ENCODE results near the gene KCNN1. TPM values are rescaled to one million over a fixed set of nuclear protein-coding genes. Genes with fewer than 3 reads are reported as not detected.
A peak's percentile ranks its signal among the peaks of the same experiment; 100 is the strongest.

Gene KCNN1
- total and polyA plus RNA-seq, 2 donors (not counting 1 experiment from before 2014, with no cell fraction given) = under 0.01 TPM; not detected in 1

GRCh38 chr19:17949956-17950309 is 17.0 kb upstream of the KCNN1 start:
- no peak overlapping the region for H2AFZ ChIP-seq (ENCODE audit: low read length)
- H3K79me2 ChIP-seq (ENCODE audit: control insufficient read depth, insufficient read depth, low read length) = no peaks in the 10 kb centered on the region
- H3K27me3 ChIP-seq (ENCODE audit: control insufficient read depth, insufficient read depth, low read length) = peaks cover 44% of the 10 kb centered on the region
- H3K9me3 ChIP-seq (ENCODE audit: control insufficient read depth, insufficient read depth, low read depth, low read length) = no peaks in the 10 kb centered on the region
- H3K4me3 ChIP-seq (replicated peaks in 1 of 4; ENCODE audit: control extremely low read depth in 1 of 4, insufficient read depth in 1 of 4, low read depth in 3 of 4, low read length in 4 of 4) = no peak overlapping the region
- no peak overlapping the region for H3K27ac ChIP-seq (ENCODE audit: insufficient read depth, low read length)
- no peak overlapping the region for H3K9ac ChIP-seq (ENCODE audit: insufficient read depth, low read length)
- no peaks in the 10 kb centered on the region for H3K36me3 ChIP-seq (ENCODE audit: control insufficient read depth, insufficient read depth, low read length)
- H3K4me1 ChIP-seq (ENCODE audit: control insufficient read depth, extremely low read depth, insufficient read depth, low read length) = peaks cover 2% of the 10 kb centered on the region
- H3K4me2 ChIP-seq (ENCODE audit: extremely low read depth, insufficient read depth, low read length) = no peak overlapping the region
- no peak for DNase-seq (ENCODE audit: low read depth in 2 of 2)
- TF ChIP-seq EZH2 (IDR thresholded peaks at IDR 0.05; ENCODE audit: low read length, missing control alignments) (no peak), CTCF (conservative IDR thresholded peaks at IDR 0.05 in 1 of 2, IDR thresholded peaks at IDR 0.05 in 1 of 2; ENCODE audit: low read depth in 1 of 2, low read length in 2 of 2) (no peak)
- H4K20me1 ChIP-seq (ENCODE audit: control insufficient read depth, extremely low read depth, insufficient read depth, low read length) = no peaks in the 10 kb centered on the region

GRCh38 chr19:17950310-17951156 is 16.4 kb upstream of the KCNN1 start:
- Histone ChIP-seq H4K20me1 (ENCODE audit: control insufficient read depth, extremely low read depth, insufficient read depth, low read length) (no peaks in the 10 kb centered on the region), H3K9ac (ENCODE audit: insufficient read depth, low read length) (no peak overlapping the region), H2AFZ (ENCODE audit: low read length) (no peak overlapping the region), H3K79me2 (ENCODE audit: control insufficient read depth, insufficient read depth, low read length) (no peaks in the 10 kb centered on the region), H3K4me1 (ENCODE audit: control insufficient read depth, extremely low read depth, insufficient read depth, low read length) (peaks cover 2% of the 10 kb centered on the region), H3K27ac (ENCODE audit: insufficient read depth, low read length) (no peak overlapping the region), H3K4me2 (ENCODE audit: extremely low read depth, insufficient read depth, low read length) (no peak overlapping the region), H3K36me3 (ENCODE audit: control insufficient read depth, insufficient read depth, low read length) (no peaks in the 10 kb centered on the region), H3K27me3 (ENCODE audit: control insufficient read depth, insufficient read depth, low read length) (peaks cover 44% of the 10 kb centered on the region), H3K9me3 (ENCODE audit: control insufficient read depth, insufficient read depth, low read depth, low read length) (no peaks in the 10 kb centered on the region), H3K4me3 (replicated peaks in 1 of 4; ENCODE audit: control extremely low read depth in 1 of 4, insufficient read depth in 1 of 4, low read depth in 3 of 4, low read length in 4 of 4) (no peak overlapping the region)
- DNase-seq (ENCODE audit: low read depth in 2 of 2) = no peak
- TF ChIP-seq CTCF (conservative IDR thresholded peaks at IDR 0.05 in 1 of 2, IDR thresholded peaks at IDR 0.05 in 1 of 2; ENCODE audit: low read depth in 1 of 2, low read length in 2 of 2) = no peak
- TF ChIP-seq EZH2 (IDR thresholded peaks at IDR 0.05; ENCODE audit: low read length, missing control alignments) = peak; percentile 93

GRCh38 chr19:17951157-17951989 is 15.5 kb upstream of the KCNN1 start:
- no peak overlapping the region for H2AFZ ChIP-seq (ENCODE audit: low read length)
- H3K79me2 ChIP-seq (ENCODE audit: control insufficient read depth, insufficient read depth, low read length) = no peaks in the 10 kb centered on the region
- H4K20me1 ChIP-seq (ENCODE audit: control insufficient read depth, extremely low read depth, insufficient read depth, low read length) = no peaks in the 10 kb centered on the region
- TF ChIP-seq EZH2 (IDR thresholded peaks at IDR 0.05; ENCODE audit: low read length, missing control alignments) = peak; percentile 100
- TF ChIP-seq CTCF (conservative IDR thresholded peaks at IDR 0.05 in 1 of 2, IDR thresholded peaks at IDR 0.05 in 1 of 2; ENCODE audit: low read depth in 1 of 2, low read length in 2 of 2) = no peak
- peaks cover 2% of the 10 kb centered on the region for H3K4me1 ChIP-seq (ENCODE audit: control insufficient read depth, extremely low read depth, insufficient read depth, low read length)
- no peak overlapping the region for H3K27ac ChIP-seq (ENCODE audit: insufficient read depth, low read length)
- no peaks in the 10 kb centered on the region for H3K36me3 ChIP-seq (ENCODE audit: control insufficient read depth, insufficient read depth, low read length)
- DNase-seq (ENCODE audit: low read depth in 2 of 2) = no peak
- no peak overlapping the region for H3K4me3 ChIP-seq (replicated peaks in 1 of 4; ENCODE audit: control extremely low read depth in 1 of 4, insufficient read depth in 1 of 4, low read depth in 3 of 4, low read length in 4 of 4)
- no peak overlapping the region for H3K9ac ChIP-seq (ENCODE audit: insufficient read depth, low read length)
- no peak overlapping the region for H3K4me2 ChIP-seq (ENCODE audit: extremely low read depth, insufficient read depth, low read length)
- H3K9me3 ChIP-seq (ENCODE audit: control insufficient read depth, insufficient read depth, low read depth, low read length) = no peaks in the 10 kb centered on the region
- peaks cover 44% of the 10 kb centered on the region for H3K27me3 ChIP-seq (ENCODE audit: control insufficient read depth, insufficient read depth, low read length)
